GM20431 (cell line): Measurements from ENCODE around the gene KRT5.

ENCODE experiments used
- in situ Hi-C: fragments of 300-500 bp; cut with MseI, MboI; formaldehyde crosslinking; loops from one replicate; pipeline ENCODE4 v1.15.0; 2020; ENCODE audit warnings: low sequenced_read_pairs; ENCODE audit not compliant: unreplicated experiment

The KRT5 gene

GRCh38 chr12:52519826-52520662 lies at the start of gene KRT5:
KRT5 (minus strand) TSS chr12:52520394; CDS start chr12:52520296, 98 bp downstream.
- in situ Hi-C loops: no loop called here

DNA sequence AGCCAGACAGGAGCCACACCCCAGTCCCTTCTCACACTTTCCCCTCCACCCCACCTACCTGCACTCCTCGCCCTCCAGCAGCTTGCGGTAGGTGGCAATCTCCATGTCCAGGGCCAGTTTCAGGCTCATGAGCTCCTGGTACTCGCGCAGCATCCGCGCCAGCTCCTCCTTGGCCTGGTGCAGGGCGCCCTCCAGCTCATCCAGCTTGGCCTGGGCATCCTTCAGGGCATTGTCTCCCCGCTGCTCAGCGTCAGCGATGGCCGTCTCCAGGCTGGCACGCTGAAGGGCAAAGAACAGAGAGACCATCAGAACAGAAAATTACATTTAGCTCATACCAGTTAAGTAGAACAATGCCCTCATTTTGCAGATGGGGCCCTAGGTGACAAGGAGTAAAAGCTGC lies 47.9 kb upstream of the KRT5 start:
- in situ Hi-C loops: no loop called here

GRCh38 chr12:52566847-52567291 lies 46.7 kb upstream of the KRT5 start:
- in situ Hi-C loops: no loop called here

- in situ Hi-C loops: no loop called here
These were observed 44.4 kb upstream of the KRT5 start for GRCh38 chr12:52564582-52564981.

DNA sequence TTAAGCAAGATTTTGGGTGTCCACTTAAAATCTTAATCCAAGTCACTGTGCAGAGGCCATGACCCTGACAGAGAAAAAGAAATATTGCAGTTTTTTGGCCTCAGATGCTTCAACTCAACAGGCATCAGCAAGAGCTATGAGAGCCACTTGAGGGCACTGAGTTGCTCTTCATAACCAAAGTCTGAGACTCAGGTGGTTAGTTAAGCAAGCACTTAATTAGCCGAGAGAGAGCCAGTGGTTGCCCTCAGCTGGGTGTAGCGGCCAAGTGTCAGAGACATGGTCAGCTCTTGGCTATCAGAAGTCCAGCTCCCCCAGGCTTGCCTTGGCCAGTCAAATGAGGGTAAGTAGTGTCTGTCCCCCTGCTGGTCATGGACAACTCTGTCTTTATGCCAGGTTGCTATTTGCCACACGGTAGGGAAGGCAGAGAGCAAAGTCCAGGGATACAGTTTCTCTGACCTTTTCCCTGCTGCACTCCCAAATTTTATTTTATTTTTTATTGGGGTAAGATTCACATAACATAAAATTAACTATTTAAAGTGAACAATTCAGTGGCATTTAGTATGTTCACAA lies 41.8 kb upstream of the KRT5 start:
- in situ Hi-C loops: no loop called here

DNA sequence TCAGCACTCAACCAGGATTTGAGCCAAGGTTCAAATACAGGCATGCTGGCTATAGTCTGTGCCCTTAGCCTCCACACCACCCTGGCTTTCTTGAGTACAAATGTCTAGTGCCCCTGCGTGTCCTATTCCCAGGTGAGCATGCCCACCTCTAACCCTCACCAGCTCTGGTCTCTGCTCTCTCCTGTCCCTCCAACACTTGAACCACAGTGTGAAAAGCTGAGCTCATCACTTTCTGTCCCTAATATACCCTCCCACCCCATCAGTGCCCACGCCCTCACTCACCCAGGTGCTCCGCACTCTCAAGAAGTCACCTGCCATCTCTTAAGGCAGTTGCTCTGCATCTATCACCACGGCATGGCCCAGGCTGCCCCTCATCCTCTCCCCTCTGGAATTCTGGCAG lies 39.8 kb upstream of the KRT5 start:
- in situ Hi-C loops: no loop called here

DNA sequence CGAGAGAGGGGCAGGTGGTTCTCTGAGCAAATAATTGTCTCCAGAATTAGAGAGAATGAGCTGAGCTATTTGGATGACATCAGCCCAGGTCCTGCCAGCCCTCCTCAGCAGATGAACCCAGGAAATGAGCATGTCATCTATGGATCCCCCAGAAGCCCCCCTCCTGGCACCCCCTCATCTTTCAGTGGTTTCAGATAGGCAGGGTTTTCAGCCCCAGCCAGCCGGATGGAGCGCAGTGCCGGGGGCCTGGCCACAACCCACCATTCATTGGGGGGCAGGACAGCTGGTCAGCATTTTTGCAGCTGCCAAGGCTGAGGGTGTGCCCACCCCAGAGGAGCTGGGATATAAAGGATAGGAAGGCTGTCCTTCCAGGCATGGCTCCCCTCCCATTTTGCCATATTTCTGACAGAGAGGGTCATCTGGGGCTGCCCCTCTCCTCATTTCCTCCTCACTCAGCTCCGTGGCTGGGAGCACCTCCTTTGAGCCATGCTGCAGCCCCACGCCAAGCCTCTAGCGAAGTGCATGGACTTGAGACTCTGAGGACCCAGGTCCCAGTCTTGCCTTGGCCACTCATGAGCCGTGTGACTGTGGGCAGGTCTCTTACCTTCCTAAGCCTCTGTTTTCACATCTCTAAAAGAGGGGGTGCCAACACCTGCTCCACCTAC lies 38.7 kb upstream of the KRT5 start:
- in situ Hi-C loops: no loop called here

GRCh38 chr12:52557476-52557875 lies 37.3 kb upstream of the KRT5 start:
- in situ Hi-C loops: no loop called here

- in situ Hi-C loops: no loop called here
These were observed 35.4 kb upstream of the KRT5 start for GRCh38 chr12:52555577-52555976.

DNA sequence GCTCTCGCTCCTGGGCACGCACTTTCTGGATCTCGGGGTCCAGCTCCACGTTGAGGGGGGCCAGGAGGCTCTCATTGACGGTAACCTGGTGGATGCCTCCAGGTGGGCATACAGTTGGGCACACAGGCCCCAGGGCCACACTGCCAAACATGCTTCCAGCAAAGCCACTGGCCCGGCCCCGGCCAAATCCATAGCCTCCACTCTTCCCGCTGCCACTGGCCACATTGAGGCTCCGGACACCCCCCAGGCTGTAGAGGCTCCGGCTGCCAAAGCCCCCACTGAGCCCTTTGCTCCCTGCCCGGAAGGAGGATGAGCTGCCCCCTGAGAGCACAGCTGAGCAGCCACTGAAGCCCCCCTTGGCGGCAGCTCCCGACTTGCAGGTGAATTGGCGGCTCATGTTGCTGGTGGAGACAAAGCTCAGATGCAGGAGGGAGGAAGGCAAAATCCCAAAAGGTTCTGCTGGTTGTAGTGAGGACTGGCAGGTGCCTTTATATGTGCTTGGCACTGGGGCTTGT lies 32.5 kb upstream of the KRT5 start, which contains the start of gene KRT71:
Gene KRT71 (minus strand): TSS at position 465 of the 515 bp plus-strand sequence. CDS start 68 bp downstream, at position 397.
- in situ Hi-C loops: no loop called here

- in situ Hi-C loops: no loop called here
These were observed 31.9 kb upstream of the KRT5 start for GRCh38 chr12:52552055-52552454.

GRCh38 chr12:52551216-52551865 lies 31.1 kb upstream of the KRT5 start:
- in situ Hi-C loops: no loop called here

DNA sequence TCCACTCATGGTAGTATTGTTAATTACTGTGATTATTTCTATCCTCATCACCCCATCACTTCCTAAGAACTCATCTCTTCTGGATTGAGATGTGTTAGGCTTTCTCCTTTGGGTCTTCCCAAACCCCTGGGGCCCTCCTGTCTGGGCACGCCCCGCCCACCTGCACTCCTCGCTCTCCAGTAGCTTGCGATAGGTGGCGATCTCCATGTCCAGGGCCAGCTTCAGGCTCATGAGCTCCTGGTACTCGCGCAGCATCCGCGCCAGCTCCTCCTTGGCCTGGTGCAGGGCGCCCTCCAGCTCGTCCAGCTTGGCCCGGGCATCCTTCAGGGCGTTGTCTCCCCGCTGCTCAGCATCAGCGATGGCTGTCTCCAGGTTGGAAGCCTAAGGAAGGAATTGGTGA lies 25.9 kb upstream of the KRT5 start:
- in situ Hi-C loops: no loop called here

DNA sequence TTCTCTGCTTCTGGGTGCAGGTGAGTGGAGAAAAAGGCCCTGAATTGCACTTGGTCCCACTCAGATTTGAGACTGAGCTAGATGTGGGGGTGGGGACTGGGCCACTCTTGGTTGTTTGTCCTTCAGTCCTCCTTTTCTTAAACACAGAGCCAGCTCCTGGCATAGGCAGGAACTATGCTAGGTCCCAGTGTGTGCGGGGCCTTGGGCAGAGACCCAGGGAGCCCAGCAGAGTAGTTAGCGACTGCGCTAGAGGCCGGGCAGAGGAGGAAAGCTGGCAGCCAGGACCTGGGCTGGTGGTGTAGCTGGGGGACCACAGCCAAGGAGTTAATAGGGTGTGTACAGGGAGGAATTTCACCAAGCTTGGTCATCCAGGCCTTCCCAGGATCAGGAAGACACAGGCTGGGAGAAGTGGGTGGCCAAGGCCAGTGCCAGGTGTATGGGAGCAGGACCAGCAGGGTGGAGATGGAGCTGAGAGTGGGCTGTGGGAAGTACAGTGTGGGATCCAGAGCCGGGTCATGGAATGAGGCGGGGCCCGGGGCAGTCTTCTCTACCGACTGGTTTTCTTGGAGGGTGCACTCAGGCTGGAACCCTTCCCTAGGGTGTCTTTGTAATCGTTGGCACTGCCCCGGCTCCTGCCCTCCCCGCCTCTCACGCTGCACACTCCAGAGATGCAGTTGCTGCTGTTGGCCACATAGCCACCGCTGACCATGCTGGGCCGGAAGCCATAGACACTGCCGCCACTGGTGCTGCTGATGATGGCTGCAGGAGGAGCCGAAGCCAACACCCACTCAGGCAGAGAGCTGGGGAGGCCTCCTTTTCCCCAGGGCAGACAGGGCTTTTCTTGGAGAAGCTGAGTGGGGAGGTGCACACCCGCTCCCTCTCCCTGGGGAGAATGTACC lies 24.0 kb upstream of the KRT5 start:
- in situ Hi-C loops: no loop called here

GRCh38 chr12:52542785-52543318 lies 22.7 kb upstream of the KRT5 start:
- in situ Hi-C loops: no loop called here

DNA sequence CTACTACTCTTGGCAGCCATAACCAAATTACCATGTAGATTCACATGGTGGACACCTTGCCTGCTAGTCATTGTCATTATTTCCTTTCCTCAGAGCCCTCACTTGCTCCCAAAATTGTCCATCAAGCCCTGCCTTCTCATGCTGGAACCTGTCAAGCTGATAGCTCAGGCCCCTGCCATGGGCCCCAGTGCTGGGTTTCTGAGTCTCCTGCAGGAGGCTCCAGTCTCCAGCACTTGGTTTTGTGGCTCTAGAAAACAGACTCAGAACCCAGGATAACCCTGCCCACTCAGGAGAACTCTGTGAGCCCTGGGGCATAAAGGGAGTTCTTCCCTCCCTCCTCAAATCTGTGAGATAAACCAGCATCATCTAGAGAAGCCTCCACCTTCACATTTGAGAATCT lies 22.0 kb upstream of the KRT5 start:
- in situ Hi-C loops: no loop called here

- in situ Hi-C loops: no loop called here
These were observed 21.5 kb upstream of the KRT5 start for GRCh38 chr12:52541709-52542108.

DNA sequence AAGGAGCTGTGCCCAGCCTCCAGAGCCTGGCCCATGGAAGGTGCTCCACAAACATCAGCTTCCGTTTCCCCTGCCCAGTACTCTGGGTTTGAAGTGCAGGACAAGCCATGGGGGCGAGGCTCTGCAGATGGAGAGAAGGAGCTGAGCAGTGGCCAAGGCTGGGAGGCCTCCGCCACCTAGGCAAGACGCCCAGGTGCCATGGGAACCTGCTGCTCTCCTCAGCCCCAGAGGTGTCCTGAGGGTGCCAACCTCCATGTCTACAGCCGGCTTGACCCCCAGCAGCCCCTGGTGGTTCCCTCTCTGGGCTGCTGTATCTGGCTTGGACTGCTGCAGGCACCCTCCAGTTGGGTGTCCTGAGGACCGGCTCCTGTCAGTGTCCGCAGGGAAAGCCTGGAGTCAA lies 20.3 kb upstream of the KRT5 start:
- in situ Hi-C loops: no loop called here

DNA sequence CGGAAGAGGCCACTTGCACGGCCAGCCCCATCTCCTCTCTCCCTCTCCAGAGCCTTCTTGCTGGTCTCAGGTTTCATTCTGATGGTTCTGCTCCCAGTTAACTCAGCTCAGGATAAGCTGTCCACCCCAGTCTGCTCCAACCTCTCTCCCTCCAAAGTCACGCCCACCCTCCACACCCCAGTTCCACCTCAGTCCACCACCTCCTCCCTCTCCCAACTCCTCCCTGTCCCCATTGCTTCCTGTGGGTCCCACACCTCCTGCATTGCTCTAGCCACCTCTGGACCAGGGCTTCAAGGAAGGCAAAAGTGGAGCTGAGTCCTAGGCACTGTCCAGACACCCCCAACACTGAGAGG lies 19.6 kb upstream of the KRT5 start:
- in situ Hi-C loops: no loop called here
